Esophagus squamous epithelium (tissue), 5 donors: ENCODE data around the gene MYD88. TPM values are rescaled to one million over a fixed set of nuclear protein-coding genes. Genes with fewer than 3 reads are reported as not detected.

Experiments used
- DNase-seq: peaks from one replicate; lab custom pipeline; 2025; lab: John Stamatoyannopoulos, UW
- H3K27ac ChIP-seq, 4 donors: fragments of 200-600 bp; sonication (generic); one replicate each; pipeline ENCODE4 v1.5.1; 2016 to 2019; ENCODE audit warnings: mild to moderate bottlenecking in 1 of 4
- H3K27me3 ChIP-seq, 4 donors: fragments of 200-600 bp; sonication (generic); 1 replicate in 3 of 4; 2 replicates in 1 of 4; pipeline versions ENCODE4 v1.5.1 to v1.6.0; 2017 to 2021; ENCODE audit warnings: antibody characterized with exemption in 1 of 4
- H3K36me3 ChIP-seq, 3 donors: fragments of 200-600 bp; sonication (generic); one replicate each; pipeline ENCODE4 v1.5.1; 2016 to 2019
- H3K4me1 ChIP-seq, 3 donors: fragments of 200-600 bp; sonication (generic); one replicate each; pipeline ENCODE4 v1.5.1; 2017 to 2019
- H3K4me3 ChIP-seq, 4 donors: fragments of 200-600 bp; sonication (generic); 1 replicate in 3 of 4; 2 replicates in 1 of 4; pipeline ENCODE4 v1.5.1; 2016 to 2019; ENCODE audit warnings: mild to moderate bottlenecking in 2 of 4, moderate library complexity in 1 of 4
- H3K9me3 ChIP-seq, 3 donors: fragments of 200-600 bp; sonication (generic); one replicate each; pipeline ENCODE4 v1.5.1; 2016 to 2019
- CTCF ChIP-seq, 6 experiments: fragments of 450-650 bp in 4 of 6; fragments of 200-600 bp in 2 of 6; sonication (generic) in 2 of 6; IDR thresholded peaks; one replicate each; pipeline ENCODE4 v1.5.1; 2016 to 2019; ENCODE audit warnings: antibody characterized with exemption in 6 of 6, mild to moderate bottlenecking in 4 of 6, moderate library complexity in 4 of 6
- POLR2A ChIP-seq, 4 donors: fragments of 450-650 bp; IDR thresholded peaks; one replicate each; pipeline ENCODE4 v1.6.1; 2017; ENCODE audit warnings: antibody characterized with exemption in 4 of 4, mild to moderate bottlenecking in 4 of 4, moderate library complexity in 3 of 4
- WGBS, 2 donors: methylation state at CpG; one replicate each; pipeline ENCODE4 v1.1.5; 2018; 5-methylcytosine and 5-hydroxymethylcytosine counted together
- intact Hi-C: fragments of 100-400 bp; cut with DNase I; formaldehyde crosslinking; loops from one replicate; pipeline ENCODE4 v1.15.0; 2022
- total RNA-seq, 4 donors: library from RNA; depleted of rRNA; stranded (reverse); fragments of >200 nt; gene quantifications; one replicate each; pipeline ENCODE4 v1.1.0, GENCODE V29; 2016
- donor health status: DM: yes; HTN: yes; CAD: no.

MYD88 gene
- total RNA-seq, 4 donors from 2014 or later = 42.5 to 77.1 (median 60.2) TPM

GRCh38 chr3:38125305-38126120 is 12.9 kb upstream of the MYD88 start:
- no peaks in the 10 kb centered on the region for H3K27me3 ChIP-seq
- no peaks in the 10 kb centered on the region for H3K9me3 ChIP-seq
- no peak overlapping the region for H3K27ac ChIP-seq
- DNase-seq = no peak
- intact Hi-C loops = no loop called here
- H3K4me3 ChIP-seq = no peak overlapping the region
- peaks cover 45 to 100% (median 68%) of the 10 kb centered on the region in 3 donors for H3K36me3 ChIP-seq
- peaks cover 0 to 5% (median 0%) of the 10 kb centered on the region in 3 donors for H3K4me1 ChIP-seq
- no peak for TF ChIP-seq CTCF (IDR thresholded peaks at IDR 0.05)
- TF ChIP-seq POLR2A (IDR thresholded peaks at IDR 0.05) = no peak
- WGBS, 2 donors = 88% methylated on average over 4 to 9 of the region's 11 CpGs

- Histone ChIP-seq H3K36me3 (peaks cover 41 to 100% (median 62%) of the 10 kb centered on the region in 3 donors), H3K4me3 (no peak overlapping the region), H3K27me3 (no peaks in the 10 kb centered on the region), H3K4me1 (peaks cover 0 to 5% (median 0%) of the 10 kb centered on the region in 3 donors), H3K9me3 (no peaks in the 10 kb centered on the region), H3K27ac (no peak overlapping the region)
- intact Hi-C loops = no loop called here
- TF ChIP-seq CTCF (IDR thresholded peaks at IDR 0.05) (no peak), POLR2A (IDR thresholded peaks at IDR 0.05) (no peak)
- no peak for DNase-seq
- WGBS, 2 donors = 93% methylated on average over 3 to 4 of the region's 6 CpGs
Observed at GRCh38 chr3:38126121-38126892, 12.2 kb upstream of the MYD88 start.

- TF ChIP-seq POLR2A (IDR thresholded peaks at IDR 0.05) = no peak
- no peak for TF ChIP-seq CTCF (IDR thresholded peaks at IDR 0.05)
- no peak for DNase-seq
- H3K27ac ChIP-seq = no peak overlapping the region
- no peaks in the 10 kb centered on the region for H3K27me3 ChIP-seq
- H3K4me3 ChIP-seq = no peak overlapping the region
- WGBS, 2 donors = 80 to 97% methylated on average over 3 to 4 of the region's 4 CpGs
- H3K4me1 ChIP-seq = peaks cover 0 to 8% (median 0%) of the 10 kb centered on the region in 3 donors
- H3K9me3 ChIP-seq = no peaks in the 10 kb centered on the region
- intact Hi-C loops = no loop called here
- H3K36me3 ChIP-seq = peaks cover 34 to 100% (median 57%) of the 10 kb centered on the region in 3 donors
Observed at GRCh38 chr3:38127611-38128302, 10.7 kb upstream of the MYD88 start.

- 100% methylated on average over 1 of the region's 1 CpG; no CpG with 5 or more reads in 1 of the 2 donors for WGBS, 2 donors
- H3K27ac ChIP-seq = no peak overlapping the region
- peaks cover 30 to 100% (median 56%) of the 10 kb centered on the region in 3 donors for H3K36me3 ChIP-seq
- H3K9me3 ChIP-seq = no peaks in the 10 kb centered on the region
- H3K4me1 ChIP-seq = peaks cover 3 to 13% (median 5%) of the 10 kb centered on the region in 3 donors
- no peak overlapping the region for H3K4me3 ChIP-seq
- TF ChIP-seq CTCF (IDR thresholded peaks at IDR 0.05) (no peak), POLR2A (IDR thresholded peaks at IDR 0.05) (no peak)
- intact Hi-C loops = no loop called here
- no peaks in the 10 kb centered on the region for H3K27me3 ChIP-seq
- no peak for DNase-seq
Observed at GRCh38 chr3:38128303-38128655, 10.2 kb upstream of the MYD88 start.
